DND-41 (cell line): Measurements from ENCODE around the gene EID3.

Experiments
- CTCF ChIP-seq: IDR thresholded peaks from 2 replicates; pipeline ENCODE4 v1.5.1; 2012; ENCODE audit warnings: borderline replicate concordance, low read length, moderate library complexity, mild to moderate bottlenecking; ENCODE audit not compliant: poor library complexity, severe bottlenecking; ENCODE audit errors: extremely low read depth
- EZH2 ChIP-seq: IDR thresholded peaks from 3 replicates; pipeline ENCODE4 v1.6.1; 2012; ENCODE audit warnings: borderline replicate concordance, low read depth, mild to moderate bottlenecking, moderate library complexity, low read length, inconsistent platforms; ENCODE audit not compliant: severe bottlenecking

GRCh38 chr12:104294927-104295668 is 8.4 kb upstream of the EID3 start:
- TF ChIP-seq CTCF (no peak), EZH2 (no peak)
